ENCODE results near the gene GCSAM.

DNA sequence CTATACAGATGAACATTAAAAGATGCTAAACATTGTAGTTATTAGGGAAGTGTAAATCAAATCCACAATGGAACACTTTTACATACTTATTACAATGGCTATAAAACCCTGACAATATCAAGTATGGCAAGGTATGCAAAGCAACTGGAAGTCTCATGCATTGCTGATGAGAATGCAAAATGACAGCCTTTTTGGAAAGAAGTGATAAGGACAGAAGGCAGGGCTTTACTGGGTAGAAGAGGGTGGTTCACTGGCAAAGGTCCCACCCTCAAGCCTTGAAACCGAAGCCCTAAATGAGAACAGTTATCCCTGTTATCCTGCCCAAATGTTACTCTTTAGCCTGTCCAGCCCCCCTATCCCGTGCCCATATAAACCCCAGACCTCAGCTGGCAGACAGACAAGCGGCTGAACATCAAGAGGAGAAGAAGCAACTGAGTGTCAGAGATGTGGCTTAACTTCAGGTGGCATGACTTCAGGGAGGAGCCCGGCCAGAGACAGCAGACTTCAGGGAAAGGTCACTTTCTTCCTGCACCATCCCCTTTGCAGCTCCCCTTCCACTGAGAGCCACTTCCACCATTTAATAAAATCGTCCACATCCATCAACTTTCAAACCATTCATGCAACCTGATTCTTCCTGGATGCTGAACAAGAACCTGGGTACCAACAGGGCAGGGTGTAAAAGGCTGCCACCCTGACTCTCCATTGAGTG, 732 bp upstream of the GCSAM start:
- TF ChIP-seq CTCF (IDR thresholded peaks at IDR 0.05; ENCODE audit: low read length), result no peak
- no peak for TF ChIP-seq EZH2 (IDR thresholded peaks at IDR 0.05; ENCODE audit: borderline replicate concordance, low read length)

All from OCI-LY1 (cell line).